ENCODE measurements around the gene KCNH5.

KCNH5 gene

GRCh38 chr14:63045234-63045611, at the start of gene KCNH5:
TSS of gene KCNH5 (minus strand) at chr14:63045458. CDS start at chr14:63045186, 272 bp downstream.
- DNase-seq (ENCODE audit: low read depth in 2 of 2) = no peak

GRCh38 chr14:63091394-63091996, 46.2 kb upstream of the KCNH5 start:
- no peak for DNase-seq (ENCODE audit: low read depth in 2 of 2)

- no peak for DNase-seq (ENCODE audit: low read depth in 2 of 2)
Measured at GRCh38 chr14:63088865-63089264, 43.6 kb upstream of the KCNH5 start.

GRCh38 chr14:63078569-63078968, 33.3 kb upstream of the KCNH5 start:
- no peak for DNase-seq (ENCODE audit: low read depth in 2 of 2)

GRCh38 chr14:63076488-63076887, 31.2 kb upstream of the KCNH5 start:
- DNase-seq (ENCODE audit: low read depth in 2 of 2) = no peak

GRCh38 chr14:63055631-63056030, 10.4 kb upstream of the KCNH5 start:
- no peak for DNase-seq (ENCODE audit: low read depth in 2 of 2)

GRCh38 chr14:63051992-63052391, 6.7 kb upstream of the KCNH5 start:
- no peak for DNase-seq (ENCODE audit: low read depth in 2 of 2)

GRCh38 chr14:63051301-63051700, 6.0 kb upstream of the KCNH5 start:
- DNase-seq (ENCODE audit: low read depth in 2 of 2) = no peak

- no peak for DNase-seq (ENCODE audit: low read depth in 2 of 2)
Measured at GRCh38 chr14:63050694-63051093, 5.4 kb upstream of the KCNH5 start.

GRCh38 chr14:63046339-63047268, 1.3 kb upstream of the KCNH5 start:
- no peak for DNase-seq (ENCODE audit: low read depth in 2 of 2)

GRCh38 chr14:63045612-63046320, 508 bp upstream of the KCNH5 start:
- DNase-seq (ENCODE audit: low read depth in 2 of 2) = no peak

- DNase-seq (ENCODE audit: low read depth in 2 of 2) = no peak
Measured at GRCh38 chr14:63039866-63040265, 5.4 kb downstream of the KCNH5 start.

- no peak for DNase-seq (ENCODE audit: low read depth in 2 of 2)
Measured at GRCh38 chr14:63032641-63033040, 12.6 kb downstream of the KCNH5 start.

GRCh38 chr14:63032076-63032475, 13.2 kb downstream of the KCNH5 start:
- DNase-seq (ENCODE audit: low read depth in 2 of 2) = no peak

GRCh38 chr14:63030113-63030512, 15.1 kb downstream of the KCNH5 start:
- DNase-seq (ENCODE audit: low read depth in 2 of 2) = no peak

- no peak for DNase-seq (ENCODE audit: low read depth in 2 of 2)
Measured at GRCh38 chr14:63027719-63028118, 17.5 kb downstream of the KCNH5 start.

GRCh38 chr14:63026491-63026890, 18.8 kb downstream of the KCNH5 start:
- DNase-seq (ENCODE audit: low read depth in 2 of 2) = no peak

- DNase-seq (ENCODE audit: low read depth in 2 of 2) = no peak
Measured at GRCh38 chr14:63014621-63015020, 30.6 kb downstream of the KCNH5 start.

GRCh38 chr14:63012171-63012570, 33.1 kb downstream of the KCNH5 start:
- DNase-seq (ENCODE audit: low read depth in 2 of 2) = no peak

GRCh38 chr14:63011623-63012022, 33.6 kb downstream of the KCNH5 start:
- DNase-seq (ENCODE audit: low read depth in 2 of 2) = no peak

GRCh38 chr14:63009495-63009894, 35.8 kb downstream of the KCNH5 start:
- no peak for DNase-seq (ENCODE audit: low read depth in 2 of 2)

- no peak for DNase-seq (ENCODE audit: low read depth in 2 of 2)
Measured at GRCh38 chr14:63006531-63006930, 38.7 kb downstream of the KCNH5 start.

- no peak for DNase-seq (ENCODE audit: low read depth in 2 of 2)
Measured at GRCh38 chr14:62994096-62994495, 51.2 kb downstream of the KCNH5 start.

All from stimulated activated CD4-positive, alpha-beta T cell treated with anti-CD3 and anti-CD28 coated beads, Interleukin-4, amount 100 ng/mL, for 48 hours (primary cell).